Stimulated activated CD8-positive, alpha-beta memory T cell treated with anti-CD3 and anti-CD28 coated beads, Interleukin-2, amount 100 ng/mL, for 1 hour (primary cell): ENCODE results near the gene C7.
"Not testable (repeated sequence)": the region's sequence is repeated elsewhere in the genome, so short reads cannot be mapped to it uniquely, and the experiment has no call there.

Experiments used
- DNase-seq, 2 donors: peaks; one replicate each; pipeline ENCODE4 v3.0.0-alpha.2; 2020; ENCODE audit warnings: low read depth in 2 of 2

C7 gene

GRCh38 chr5:40909264-40909663 is at the start of gene C7:
Gene C7 (plus strand): TSS chr5:40909497. CDS start chr5:40909611, 114 bp downstream.
- DNase-seq = no peak

- no peak for DNase-seq
Observed at GRCh38 chr5:40860711-40861110, 48.6 kb upstream of the C7 start.

DNA sequence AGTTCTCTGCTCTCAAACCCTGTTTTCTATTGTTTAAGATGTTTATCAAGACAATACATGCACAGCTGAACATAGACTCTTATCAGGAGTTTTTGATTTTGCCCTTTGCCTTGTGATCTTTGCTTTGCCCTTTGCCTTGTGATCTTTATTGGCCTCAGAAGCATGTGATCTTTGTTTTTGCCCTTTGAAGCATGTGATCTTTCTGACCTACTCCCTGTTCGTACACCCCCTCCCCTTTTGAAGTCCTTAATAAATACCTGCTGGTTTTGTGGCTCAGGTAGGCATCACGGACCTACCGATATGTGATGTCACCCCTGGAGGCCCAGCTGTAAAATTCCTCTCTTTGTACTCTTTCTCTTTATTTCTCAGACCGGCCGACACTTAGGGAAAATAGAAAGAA is 44.3 kb upstream of the C7 start:
- not testable (repeated sequence) for DNase-seq

- DNase-seq = no peak
Observed at GRCh38 chr5:40866844-40867243, 42.5 kb upstream of the C7 start.

GRCh38 chr5:40869384-40869783 is 39.9 kb upstream of the C7 start:
- DNase-seq = no peak

GRCh38 chr5:40871177-40871576 is 38.1 kb upstream of the C7 start:
- DNase-seq = no peak

- not testable (repeated sequence) for DNase-seq
Observed at GRCh38 chr5:40872253-40872652, 37.0 kb upstream of the C7 start.

GRCh38 chr5:40873286-40873880 is 35.9 kb upstream of the C7 start:
- DNase-seq = no peak

DNA sequence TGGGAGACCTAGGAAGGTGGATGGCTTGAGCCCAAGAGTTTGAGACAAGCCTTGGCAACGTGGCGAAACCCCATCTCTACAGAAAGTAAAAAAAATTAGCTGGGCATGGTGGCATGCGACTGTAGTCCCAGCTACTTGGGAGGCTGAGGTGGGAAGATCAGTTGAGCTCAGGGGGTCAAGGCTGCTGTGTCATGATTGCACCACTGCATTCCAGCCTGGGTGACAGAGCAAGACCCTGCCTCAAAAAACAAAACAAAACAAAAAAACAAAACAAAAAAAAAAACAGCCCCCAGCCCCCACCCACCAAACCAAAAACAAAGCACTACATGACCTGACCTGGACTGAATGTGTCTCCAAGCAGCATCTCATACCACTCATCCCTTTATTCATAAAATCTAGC is 33.3 kb upstream of the C7 start:
- no peak for DNase-seq

DNA sequence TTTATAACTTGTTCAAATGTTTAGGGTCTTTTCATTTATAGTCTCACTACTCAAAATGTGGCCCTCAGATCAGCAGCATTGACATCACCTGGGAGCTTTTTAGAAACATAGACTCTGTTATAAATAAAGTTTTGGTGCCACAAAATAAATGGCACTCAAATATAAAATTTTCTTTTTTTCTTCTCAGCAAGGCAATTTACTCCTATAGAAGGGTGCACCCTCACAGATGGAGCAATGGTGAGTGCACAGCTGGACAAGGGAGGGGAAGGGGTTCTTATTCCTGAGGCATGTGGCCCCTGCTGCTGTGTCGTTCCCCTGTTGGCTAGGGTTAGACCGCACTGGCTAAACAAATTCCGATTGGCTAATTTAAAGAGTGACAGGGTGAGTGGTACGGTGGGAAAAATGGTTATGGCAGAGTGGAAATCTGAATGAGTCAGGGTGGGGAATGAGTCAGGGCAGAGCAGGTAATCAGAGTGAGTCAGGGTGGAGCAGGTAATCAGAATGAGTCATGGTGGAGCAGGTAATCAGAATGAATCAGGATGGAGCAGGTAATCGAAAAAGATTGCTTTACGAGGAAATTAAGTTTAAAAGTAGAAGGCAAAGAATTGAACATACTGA is 31.8 kb upstream of the C7 start:
- DNase-seq = no peak

DNA sequence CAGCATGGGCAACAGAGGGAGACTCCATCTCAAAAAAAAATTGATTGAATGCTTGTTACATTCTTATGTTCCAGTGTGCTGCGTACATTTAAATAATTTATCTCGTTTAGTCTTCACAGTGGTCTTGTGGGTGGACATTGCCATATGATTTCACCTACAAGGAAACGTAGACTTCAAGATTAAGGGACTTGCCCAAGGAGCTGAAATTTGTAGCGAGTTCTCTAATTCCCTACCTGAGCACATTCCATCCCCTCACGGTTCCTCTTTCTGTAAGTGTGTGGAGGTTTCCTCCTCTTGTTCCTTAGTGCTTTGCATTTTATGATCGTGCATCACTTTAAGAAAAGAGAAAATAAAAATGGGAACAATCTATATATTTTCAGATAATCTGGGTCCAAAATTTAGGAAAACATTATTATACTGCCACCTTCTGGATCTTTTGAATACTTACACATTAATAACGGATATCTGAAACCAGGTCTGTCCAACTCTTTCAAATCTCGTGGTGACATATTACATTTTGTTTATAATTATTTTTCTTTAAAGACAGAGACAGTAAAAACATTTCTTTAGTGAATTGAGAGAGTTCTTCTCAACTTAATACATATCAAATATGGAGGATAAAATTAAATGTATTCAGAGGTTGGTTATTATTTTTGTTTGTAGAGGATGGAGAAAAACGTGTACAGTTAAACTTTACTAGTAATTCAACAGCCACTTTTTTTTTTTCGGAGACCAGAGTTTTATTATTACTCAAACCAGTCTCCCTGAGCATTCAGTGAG is 29.9 kb upstream of the C7 start:
- DNase-seq = no peak

- DNase-seq = no peak
Observed at GRCh38 chr5:40882291-40882690, 27.0 kb upstream of the C7 start.

GRCh38 chr5:40883051-40883450 is 26.2 kb upstream of the C7 start:
- not testable (repeated sequence) for DNase-seq

DNA sequence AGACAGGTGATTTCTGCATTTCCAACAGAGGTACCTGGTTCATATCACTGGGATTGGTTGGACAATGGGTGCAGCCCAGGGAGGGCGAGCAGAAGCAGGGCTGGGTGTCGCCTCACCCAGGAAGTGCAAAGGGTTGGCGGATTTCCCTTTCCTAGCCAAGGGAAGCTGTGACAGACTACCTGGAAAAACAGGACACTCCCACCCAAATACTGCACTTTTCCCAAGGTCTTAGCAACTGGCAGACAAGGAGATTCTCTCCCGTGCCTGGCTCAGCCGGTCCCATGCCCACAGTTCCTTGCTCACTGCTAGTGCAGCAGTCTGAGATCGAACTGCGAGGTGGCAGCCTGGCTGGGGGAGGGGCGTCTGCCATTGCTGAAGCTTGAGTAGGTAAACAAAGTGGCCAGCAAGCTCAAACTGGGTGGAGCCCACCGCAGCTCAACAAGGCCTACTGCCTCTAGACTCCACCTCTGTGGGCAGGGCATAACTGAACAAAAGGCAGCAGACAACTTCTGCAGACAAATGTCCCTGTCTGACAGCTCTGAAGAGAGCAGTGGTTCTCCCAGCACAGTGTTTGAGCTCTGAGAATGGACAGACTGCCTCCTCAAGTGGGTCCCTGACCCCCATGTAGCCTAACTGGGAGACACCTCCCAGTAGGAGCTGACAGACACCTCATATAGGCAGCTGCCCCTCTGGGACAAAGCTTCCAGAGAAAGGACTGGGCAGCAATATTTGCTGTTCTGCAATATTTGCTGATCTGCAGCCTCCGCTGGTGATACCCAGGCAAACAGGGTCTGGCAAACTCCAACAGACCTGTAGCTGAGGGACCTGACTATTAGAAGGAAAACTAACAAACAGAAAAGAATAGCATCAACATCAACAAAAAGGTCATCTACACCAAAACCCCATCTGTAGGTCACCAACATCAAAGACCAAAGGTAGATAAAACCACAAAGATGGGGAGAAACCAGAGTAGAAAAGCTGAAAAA is 13.6 kb upstream of the C7 start:
- not testable (repeated sequence) for DNase-seq

DNA sequence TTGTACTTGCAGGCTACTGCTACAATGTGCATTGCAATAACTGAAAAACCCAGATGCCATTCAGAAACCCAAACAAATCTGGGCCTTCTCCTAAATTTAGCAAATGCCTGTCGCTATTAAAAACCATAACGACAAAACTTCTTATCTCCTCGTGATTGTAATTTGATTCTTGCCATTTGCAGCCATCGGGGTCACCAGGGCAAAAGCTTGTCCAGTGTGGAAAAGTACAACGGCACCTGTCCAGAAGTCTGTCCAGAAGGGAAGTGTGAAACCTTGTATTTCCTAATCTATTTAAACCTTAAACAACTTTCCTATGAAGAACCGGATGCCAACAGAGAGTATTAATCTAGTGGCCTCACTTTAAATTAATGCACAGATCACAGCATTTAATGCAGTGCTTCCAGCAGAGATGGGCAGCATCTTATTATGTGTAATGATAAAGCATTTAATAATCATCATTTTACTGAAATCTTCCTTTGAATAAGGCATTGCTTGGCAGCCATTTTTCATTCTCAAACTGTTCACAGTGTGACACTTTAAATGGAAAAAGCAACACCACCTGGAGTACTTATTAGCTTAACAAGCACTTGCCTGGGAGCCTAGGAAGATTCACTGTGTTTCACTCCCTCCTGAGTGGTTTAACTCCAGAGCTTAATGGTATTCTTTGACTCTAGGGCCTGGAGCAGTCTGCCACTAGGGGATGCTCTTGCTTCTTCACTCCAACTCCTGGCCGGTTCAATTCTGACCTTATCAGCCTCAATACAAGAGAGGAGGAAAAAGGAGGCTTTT is 4.9 kb upstream of the C7 start:
- no peak for DNase-seq

GRCh38 chr5:40904994-40905306 is 4.3 kb upstream of the C7 start:
- DNase-seq = no peak

DNA sequence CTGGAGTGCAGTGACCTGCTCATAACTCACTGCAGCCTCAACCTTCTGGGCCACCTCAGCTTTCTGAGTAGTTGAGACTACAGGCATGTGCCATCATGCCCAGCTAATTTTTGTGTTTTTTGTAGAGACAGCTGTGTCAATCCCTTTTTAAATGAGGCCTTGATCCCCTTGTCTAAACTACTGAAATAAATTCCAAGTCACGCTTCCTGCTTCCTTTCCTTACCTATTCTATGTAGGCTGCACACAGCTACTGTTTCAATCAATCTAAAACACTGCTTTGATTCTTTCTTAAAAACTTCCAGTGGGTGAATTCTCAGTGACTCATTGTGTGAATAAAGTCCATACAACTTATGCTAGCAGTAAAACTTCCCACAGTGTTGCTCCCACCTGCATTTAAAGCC is 2.9 kb upstream of the C7 start:
- no peak for DNase-seq

DNA sequence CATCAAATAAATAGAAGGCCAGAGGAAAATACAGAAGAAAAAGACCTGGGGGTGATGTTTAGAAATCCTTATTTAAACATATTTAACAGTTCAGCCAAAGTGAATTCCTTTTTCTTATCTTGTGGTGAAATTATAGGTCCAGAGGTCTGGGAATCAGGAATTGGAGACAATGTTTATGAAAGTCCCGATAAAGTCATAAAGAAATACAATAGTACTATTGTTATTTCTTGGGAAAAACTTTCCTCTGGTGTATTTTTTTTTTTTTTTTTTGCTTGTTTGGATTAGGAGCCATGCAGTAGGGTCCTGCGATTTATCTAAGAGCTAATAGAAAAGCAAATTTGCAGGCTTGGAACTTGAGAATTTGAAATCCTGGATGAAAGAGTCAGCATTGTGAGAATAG is 426 bp downstream of the C7 start:
- no peak for DNase-seq

DNA sequence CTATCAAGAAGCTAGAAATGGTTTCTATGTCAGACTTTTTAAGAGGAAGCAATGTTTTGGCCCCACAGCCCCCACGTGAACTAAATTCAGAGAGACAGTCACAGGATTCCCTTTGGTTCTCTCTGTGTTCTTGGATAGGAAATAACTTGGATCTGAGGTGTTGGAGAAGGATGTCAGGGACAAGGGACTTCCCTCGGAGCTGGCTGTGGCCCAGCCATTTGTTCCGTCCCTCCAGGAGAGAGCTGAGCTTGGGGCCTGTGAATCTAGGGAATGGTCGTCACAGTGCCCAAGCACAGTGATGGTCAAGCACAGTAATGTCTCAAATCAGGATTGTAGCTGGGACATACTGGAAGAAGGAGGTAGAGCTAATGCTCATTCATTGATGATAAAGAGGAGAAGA is 2.0 kb downstream of the C7 start:
- DNase-seq = no peak

DNA sequence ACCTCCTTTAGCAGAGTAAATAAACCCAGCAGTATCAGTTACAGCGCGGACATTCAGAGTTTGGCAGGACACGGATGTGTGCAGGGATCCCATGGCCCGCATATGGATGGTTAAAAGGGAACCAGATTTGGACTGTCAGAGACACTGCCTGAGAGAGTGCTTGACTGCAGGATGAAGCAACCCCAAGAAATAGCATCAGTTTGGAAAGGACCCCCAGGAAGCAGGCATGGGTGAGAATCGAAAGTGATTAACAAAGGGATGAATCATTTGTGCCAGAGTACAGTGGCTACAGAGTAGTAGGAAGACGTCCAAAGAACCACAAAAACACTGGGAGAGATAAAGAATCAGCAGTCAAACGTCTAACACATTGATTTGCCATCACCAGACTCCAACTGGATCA is 5.5 kb downstream of the C7 start:
- DNase-seq = no peak

DNA sequence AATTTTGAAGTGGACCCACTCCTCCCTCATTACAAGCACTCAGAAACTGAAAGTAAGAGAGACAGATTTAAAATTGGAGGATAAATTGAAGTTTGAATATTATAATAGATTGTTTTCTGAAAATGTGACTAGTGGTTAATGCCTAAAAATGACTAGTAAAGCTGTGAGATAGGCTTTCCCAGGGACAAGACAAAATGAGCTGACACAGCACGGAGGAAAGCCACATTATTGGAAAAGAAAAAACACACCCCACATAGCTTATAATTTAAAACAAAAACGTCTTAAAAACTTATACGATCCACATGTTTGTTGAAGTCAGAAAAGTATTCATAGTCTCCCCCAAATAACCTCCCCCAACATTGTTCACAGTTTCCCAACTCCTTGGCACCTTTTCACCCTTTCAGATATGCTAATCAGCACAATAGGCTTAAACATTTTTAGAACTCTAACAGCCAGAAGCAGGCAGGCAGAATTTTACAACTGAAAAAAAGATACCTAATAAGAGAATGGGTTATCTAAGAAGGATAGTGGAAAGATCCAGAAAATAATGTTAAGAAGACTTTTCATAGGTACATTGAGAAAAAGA is 6.1 kb downstream of the C7 start:
- DNase-seq = no peak
